HUES48 (cell line): ENCODE measurements around the gene FRMD4A.
"Not testable (repeated sequence)": the region's sequence is repeated elsewhere in the genome, so short reads cannot be mapped to it uniquely, and the experiment has no call there.

ENCODE experiments used
- H3K27ac ChIP-seq: one replicate; pipeline ENCODE4 v1.7.0; 2013; ENCODE audit warnings: low read depth, low read length, inconsistent platforms
- H3K27me3 ChIP-seq: 2 replicates; pipeline ENCODE4 v1.6.1; 2013; ENCODE audit warnings: mild to moderate bottlenecking, low read length; ENCODE audit not compliant: control insufficient read depth, insufficient read depth
- H3K36me3 ChIP-seq: 2 replicates; pipeline ENCODE4 v1.6.1; 2013; ENCODE audit warnings: low read length; ENCODE audit not compliant: control insufficient read depth, insufficient read depth
- H3K4me1 ChIP-seq: 2 replicates; pipeline ENCODE4 v1.6.1; 2013; ENCODE audit warnings: mild to moderate bottlenecking, low read length; ENCODE audit not compliant: control insufficient read depth, insufficient read depth
- H3K4me3 ChIP-seq: 2 replicates; pipeline ENCODE4 v1.5.1; 2013; ENCODE audit warnings: mild to moderate bottlenecking, low read depth, low read length
- H3K9ac ChIP-seq: 2 replicates; pipeline ENCODE4 v1.6.1; 2013; ENCODE audit warnings: mild to moderate bottlenecking, low read depth, low read length, moderate library complexity
- H3K9me3 ChIP-seq: 2 replicates; pipeline ENCODE4 v1.6.1; 2013; ENCODE audit warnings: low read length; ENCODE audit not compliant: control insufficient read depth, insufficient read depth

Gene FRMD4A

GRCh38 chr10:14240253-14241189 is 90.2 kb downstream of the FRMD4A start:
- Histone ChIP-seq H3K4me1 (peaks cover 36% of the 10 kb centered on the region), H3K9ac (no peak overlapping the region; the same call in 1 of the 2 replicates), H3K9me3 (no peaks in the 10 kb centered on the region), H3K27ac (peak overlapping the region; percentile 60), H3K27me3 (no peaks in the 10 kb centered on the region), H3K4me3 (peak overlapping the region; percentile 25), H3K36me3 (no peaks in the 10 kb centered on the region)

- H3K27ac ChIP-seq, H3K27me3 ChIP-seq, H3K9me3 ChIP-seq, H3K36me3 ChIP-seq, H3K9ac ChIP-seq, H3K4me3 ChIP-seq: not testable (repeated sequence)
- peaks cover 27% of the 10 kb centered on the region for H3K4me1 ChIP-seq
Observed at GRCh38 chr10:14238659-14239058, 92.1 kb downstream of the FRMD4A start.

- H3K9ac ChIP-seq, result no peak overlapping the region
- H3K36me3 ChIP-seq, result no peaks in the 10 kb centered on the region
- H3K4me1 ChIP-seq, result peaks cover 24% of the 10 kb centered on the region
- H3K27ac ChIP-seq, result no peak overlapping the region
- no peaks in the 10 kb centered on the region for H3K9me3 ChIP-seq
- H3K27me3 ChIP-seq, result no peaks in the 10 kb centered on the region
- no peak overlapping the region for H3K4me3 ChIP-seq
Observed at GRCh38 chr10:14236341-14236740, 94.4 kb downstream of the FRMD4A start.

DNA sequence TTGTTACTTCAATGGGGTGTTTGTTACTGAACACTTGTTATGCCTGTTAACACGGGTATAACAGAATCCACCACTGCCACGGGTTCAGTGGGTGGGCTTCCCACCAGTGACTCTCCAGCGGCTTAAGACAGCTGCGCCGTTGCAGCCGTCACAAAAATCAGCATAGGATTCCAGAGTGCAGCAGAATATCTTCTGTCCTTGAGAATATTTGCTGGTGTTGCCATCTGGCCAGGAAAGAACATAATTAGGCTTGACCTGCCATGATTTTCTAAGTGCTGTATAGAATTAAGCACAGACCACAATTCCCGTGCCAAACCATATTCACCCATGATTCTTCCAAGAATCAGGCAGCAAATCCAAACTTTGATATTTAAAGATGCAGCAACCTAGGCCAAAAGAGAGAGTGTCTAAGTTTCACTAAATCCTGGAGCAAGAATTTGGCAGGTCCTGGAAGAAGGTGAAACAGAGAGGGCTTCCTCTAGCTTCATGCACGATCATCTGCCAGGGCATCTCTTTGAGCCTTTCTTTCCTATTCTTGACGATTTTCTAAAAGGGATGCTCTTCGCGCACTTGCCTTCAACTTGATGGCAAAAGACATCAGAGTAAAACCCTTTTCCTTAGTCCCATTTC is 95.0 kb downstream of the FRMD4A start:
- no peak overlapping the region for H3K9ac ChIP-seq
- H3K9me3 ChIP-seq, result no peaks in the 10 kb centered on the region
- H3K4me3 ChIP-seq, result no peak overlapping the region
- no peaks in the 10 kb centered on the region for H3K36me3 ChIP-seq
- no peaks in the 10 kb centered on the region for H3K27me3 ChIP-seq
- H3K4me1 ChIP-seq, result peaks cover 18% of the 10 kb centered on the region
- H3K27ac ChIP-seq, result no peak overlapping the region

DNA sequence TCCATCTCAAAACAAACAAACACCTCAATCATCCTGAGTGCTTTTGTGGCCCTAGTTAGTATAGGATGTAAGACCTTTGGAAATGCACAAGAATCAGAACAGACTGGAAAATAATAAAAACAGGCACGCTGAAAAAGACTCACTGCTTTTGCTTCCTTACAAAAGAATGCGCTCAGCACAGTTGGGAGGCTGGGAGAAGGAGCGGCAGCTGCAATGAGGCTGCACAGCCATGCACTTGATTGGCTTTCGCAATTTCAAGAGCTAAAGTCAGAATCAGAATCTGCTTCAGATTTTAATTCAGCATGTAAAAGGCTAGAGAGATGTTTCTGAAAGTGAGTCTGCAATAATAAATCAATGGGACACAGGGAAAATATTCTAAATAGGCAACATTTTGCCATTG is 97.2 kb downstream of the FRMD4A start:
- no peak overlapping the region for H3K27ac ChIP-seq
- no peak overlapping the region for H3K4me3 ChIP-seq
- no peak overlapping the region for H3K9ac ChIP-seq
- H3K4me1 ChIP-seq, result peaks cover 6% of the 10 kb centered on the region
- no peaks in the 10 kb centered on the region for H3K36me3 ChIP-seq
- no peaks in the 10 kb centered on the region for H3K9me3 ChIP-seq
- H3K27me3 ChIP-seq, result no peaks in the 10 kb centered on the region

- H3K4me1 ChIP-seq, H3K9me3 ChIP-seq, H3K27me3 ChIP-seq, H3K9ac ChIP-seq, H3K27ac ChIP-seq, H3K4me3 ChIP-seq, H3K36me3 ChIP-seq: not testable (repeated sequence)
Observed at GRCh38 chr10:14228798-14229197, 101.9 kb downstream of the FRMD4A start.

DNA sequence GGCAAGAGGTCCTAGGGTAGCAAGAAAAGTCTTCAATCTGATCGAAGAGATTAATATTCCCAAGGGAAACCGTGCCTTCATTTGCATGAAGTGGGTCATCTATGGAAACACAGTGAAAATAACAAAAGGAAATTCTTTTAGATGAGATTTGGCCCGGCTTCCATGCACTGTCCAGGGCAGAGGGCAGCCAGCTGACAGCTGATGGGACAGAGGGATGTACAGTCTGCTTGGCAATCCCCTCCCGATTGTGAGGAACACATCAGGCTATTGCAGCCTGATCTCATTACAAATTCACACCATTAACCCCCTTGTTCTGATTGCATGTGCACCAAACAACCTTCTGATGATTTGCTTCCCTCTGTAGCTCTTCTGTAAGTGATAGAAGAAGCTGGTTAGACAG is 105.3 kb downstream of the FRMD4A start:
- Histone ChIP-seq H3K4me3 (no peak overlapping the region), H3K27ac (no peak overlapping the region), H3K9ac (no peak overlapping the region), H3K27me3 (no peaks in the 10 kb centered on the region), H3K4me1 (no peaks in the 10 kb centered on the region), H3K9me3 (no peaks in the 10 kb centered on the region), H3K36me3 (no peaks in the 10 kb centered on the region)

GRCh38 chr10:14220026-14220425 is 110.7 kb downstream of the FRMD4A start:
- no peak overlapping the region for H3K4me3 ChIP-seq
- no peak overlapping the region for H3K27ac ChIP-seq
- no peaks in the 10 kb centered on the region for H3K27me3 ChIP-seq
- H3K9me3 ChIP-seq, result no peaks in the 10 kb centered on the region
- H3K36me3 ChIP-seq, result no peaks in the 10 kb centered on the region
- no peak overlapping the region for H3K9ac ChIP-seq
- H3K4me1 ChIP-seq, result no peaks in the 10 kb centered on the region

- Histone ChIP-seq H3K27me3 (no peaks in the 10 kb centered on the region), H3K27ac (no peak overlapping the region), H3K4me1 (no peaks in the 10 kb centered on the region), H3K9me3 (no peaks in the 10 kb centered on the region), H3K36me3 (no peaks in the 10 kb centered on the region), H3K4me3 (no peak overlapping the region), H3K9ac (no peak overlapping the region)
Observed at GRCh38 chr10:14219411-14219810, 111.3 kb downstream of the FRMD4A start.

GRCh38 chr10:14215641-14216040 is 115.1 kb downstream of the FRMD4A start:
- H3K27me3 ChIP-seq, result no peaks in the 10 kb centered on the region
- no peak overlapping the region for H3K9ac ChIP-seq
- no peaks in the 10 kb centered on the region for H3K36me3 ChIP-seq
- H3K9me3 ChIP-seq, result no peaks in the 10 kb centered on the region
- H3K4me3 ChIP-seq, result no peak overlapping the region
- H3K27ac ChIP-seq, result no peak overlapping the region
- no peaks in the 10 kb centered on the region for H3K4me1 ChIP-seq

- H3K36me3 ChIP-seq, H3K27me3 ChIP-seq, H3K4me1 ChIP-seq, H3K9ac ChIP-seq, H3K9me3 ChIP-seq, H3K27ac ChIP-seq, H3K4me3 ChIP-seq: not testable (repeated sequence)
Observed at GRCh38 chr10:14213703-14214102, 117.0 kb downstream of the FRMD4A start.
